ENCODE results near the gene CRACDL.

CRACDL gene

DNA sequence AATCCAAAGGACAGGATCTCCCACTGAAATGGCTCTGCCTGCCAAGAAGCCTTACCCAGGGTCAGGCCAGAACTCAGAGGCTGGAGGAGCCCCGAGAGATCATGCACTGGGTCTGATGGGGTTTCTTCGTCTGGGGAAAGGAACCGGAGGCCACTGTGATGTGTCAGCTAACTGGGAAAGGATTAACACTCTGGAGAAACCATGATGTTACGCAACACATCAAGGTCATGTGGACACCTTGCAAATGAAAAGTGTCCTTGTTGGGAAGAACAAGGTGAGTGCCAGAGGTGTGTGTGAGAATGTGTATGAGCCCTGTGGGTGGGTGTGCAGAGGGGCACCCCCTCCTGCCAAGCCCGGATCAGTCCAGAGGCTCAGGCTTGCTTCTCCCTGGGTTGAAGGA, 86.9 kb downstream of the CRACDL start:
- no peak for DNase-seq

DNA sequence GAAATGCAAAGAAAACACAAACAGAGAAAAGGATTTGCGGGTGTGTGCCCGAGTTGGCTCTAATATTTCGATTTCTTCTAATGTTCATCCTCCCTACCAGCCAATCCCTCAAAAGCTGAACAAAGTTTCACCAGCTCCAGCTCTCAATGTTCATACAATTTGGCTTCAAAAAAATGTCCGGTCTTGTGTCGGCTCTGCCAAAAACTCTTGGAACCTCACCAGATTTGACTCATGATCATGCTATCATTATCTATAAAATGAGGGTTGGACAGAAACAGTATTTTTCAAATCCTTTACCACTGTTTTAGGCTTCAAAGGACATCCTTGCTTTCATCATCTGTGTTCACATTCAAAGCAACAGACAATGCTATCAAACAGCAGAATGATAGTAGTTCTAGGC, 88.2 kb downstream of the CRACDL start:
- no peak for DNase-seq

DNA sequence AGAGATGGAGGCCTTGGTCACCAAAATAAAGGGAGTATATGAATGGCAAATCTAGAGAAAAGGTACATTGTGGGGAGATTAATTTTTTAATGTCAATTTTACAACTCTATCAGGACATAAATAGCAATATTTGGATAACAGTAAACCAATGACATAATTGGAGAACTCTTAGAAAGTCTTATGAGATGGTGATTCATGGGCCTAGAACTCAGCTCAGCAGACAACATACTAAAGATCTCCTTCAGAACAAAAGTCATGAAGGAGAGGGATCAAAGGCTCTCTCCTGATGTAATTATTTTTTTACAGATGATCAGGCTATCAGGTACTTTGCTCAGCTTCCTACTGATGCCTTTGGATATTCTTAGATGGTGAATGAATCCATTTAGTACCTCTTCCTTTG, 90.0 kb downstream of the CRACDL start:
- DNase-seq, result no peak

DNA sequence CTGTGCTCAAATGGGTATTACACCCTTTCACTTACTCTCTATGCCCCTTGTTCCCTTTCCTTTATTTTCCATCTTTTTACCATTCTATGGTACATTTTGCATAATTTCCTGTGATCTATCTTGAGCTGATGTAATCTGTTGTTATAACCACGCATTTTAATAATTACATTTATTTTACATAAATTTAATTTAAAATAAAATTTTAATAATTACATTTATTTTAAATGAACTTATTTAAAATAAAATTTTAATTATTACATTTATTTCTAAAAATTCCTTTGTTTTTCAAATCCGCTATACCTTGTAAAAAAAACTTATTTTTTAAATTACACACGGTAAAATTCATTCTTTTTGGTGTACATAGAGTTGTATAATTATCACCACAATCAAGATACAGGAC, 93.9 kb downstream of the CRACDL start:
- no peak for DNase-seq

DNA sequence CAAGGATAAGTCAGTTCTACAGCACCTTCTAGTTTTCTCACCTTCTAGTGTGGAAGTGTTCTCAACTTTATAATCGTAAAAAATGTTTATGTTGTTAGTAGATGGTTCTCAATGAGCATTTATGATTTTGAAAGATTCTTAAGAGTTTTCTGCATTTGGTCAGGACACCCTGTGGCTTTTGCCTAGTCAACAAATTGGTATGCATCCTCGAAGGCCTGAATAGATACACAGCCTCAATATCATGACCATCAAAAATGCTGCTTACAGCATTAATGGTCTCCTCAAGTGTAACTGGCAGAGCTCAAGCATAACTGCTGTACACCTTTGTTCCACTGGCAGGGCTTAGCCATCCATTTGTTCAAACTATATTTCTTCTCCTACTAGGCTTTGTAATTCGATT, 96.7 kb downstream of the CRACDL start:
- DNase-seq, result no peak

DNA sequence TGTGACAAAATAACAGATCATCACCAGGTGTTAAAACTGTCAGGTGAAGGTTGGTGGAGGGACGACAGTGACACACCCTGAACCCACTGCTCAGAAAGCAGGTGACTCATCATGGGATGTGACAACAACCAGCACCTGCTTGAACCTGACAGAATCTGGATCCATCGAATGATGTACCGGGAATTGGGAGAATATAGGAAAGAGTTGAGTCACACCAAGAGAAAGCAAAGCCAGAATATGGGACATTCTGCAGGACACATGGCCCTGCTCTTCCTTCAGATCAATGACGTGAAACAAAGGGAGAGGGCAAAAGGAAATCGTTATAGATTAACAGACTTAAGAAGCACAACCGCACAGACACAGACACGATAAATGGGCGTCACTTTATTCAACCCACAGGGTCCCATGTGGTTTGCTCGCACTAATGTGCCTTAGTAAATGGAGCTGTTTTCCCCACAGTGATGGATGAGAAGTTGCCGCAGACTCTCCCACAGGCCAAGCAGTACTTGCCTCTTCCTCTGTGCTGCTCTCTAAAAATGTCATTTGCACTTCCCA, 100.1 kb downstream of the CRACDL start:
- no peak for DNase-seq

DNA sequence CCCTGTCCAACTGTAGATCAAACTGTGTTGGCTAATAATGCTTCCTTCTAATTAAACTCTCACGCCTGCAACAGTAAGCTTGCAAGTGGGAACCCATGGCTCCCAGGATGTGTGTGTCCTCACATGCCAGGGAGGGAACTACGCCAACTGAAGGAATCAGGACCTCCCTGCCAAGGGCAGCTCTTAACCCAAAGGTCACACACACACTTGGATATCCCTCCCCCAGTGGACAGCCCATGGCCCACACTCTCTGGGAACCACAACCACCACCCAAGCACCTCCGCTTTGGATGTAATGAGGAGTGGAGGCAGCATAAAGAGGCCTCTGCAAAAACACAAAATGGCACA, 102.1 kb downstream of the CRACDL start:
- no peak for DNase-seq

DNA sequence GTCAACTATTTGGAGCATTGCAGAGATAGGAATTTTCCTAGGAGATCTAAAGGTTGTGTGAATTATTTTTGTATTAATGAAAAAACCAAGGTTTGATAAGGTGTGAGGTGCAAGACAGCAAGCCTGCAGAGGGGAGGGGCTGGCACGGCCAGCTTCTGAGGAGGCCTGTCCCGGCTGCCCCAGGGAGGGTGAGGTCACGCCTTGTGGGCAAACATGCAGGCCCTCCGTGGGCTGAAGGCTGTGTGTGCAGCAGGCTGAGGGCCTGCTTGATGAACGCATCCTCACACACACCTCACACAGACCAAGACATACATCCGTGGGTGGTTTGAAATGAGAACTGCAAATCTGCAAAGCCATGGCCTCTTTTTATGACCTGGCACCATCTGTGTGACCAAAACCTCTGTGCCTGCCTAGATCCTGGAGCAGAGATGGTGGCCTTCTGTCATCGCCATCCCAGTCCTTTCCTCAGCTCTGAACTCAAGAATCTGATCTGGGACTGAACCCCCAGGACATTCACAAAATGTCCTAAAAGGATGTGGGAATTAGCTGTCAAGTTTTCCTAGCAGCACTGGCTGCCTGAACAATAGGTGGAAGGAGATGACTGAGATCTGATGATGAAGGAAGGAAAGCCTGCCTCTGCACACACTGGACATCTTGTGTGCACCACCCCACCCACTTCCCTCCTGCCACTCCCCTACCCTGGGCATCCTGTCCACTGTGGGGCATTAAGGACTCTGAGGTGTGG, 102.7 kb downstream of the CRACDL start:
- DNase-seq, result no peak

DNA sequence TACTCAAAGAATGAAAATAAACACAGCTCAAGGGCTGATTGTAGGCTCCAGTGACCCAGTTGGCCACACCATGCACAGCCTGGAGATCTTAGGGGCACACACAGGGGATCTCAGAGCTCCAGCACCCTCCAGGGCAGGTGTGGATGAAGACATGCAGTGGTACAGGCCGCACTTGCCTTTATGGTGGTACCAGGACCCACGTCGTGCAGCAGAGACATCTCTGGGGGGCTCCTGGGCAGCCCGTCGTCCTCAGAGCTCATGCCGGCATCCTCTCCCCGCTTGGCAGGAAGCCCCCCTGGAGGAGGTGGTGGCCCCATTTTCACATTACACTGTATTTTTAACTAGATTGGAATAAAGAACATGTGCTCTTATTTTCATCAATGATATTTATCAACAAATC, 103.9 kb downstream of the CRACDL start:
- DNase-seq, result no peak

DNA sequence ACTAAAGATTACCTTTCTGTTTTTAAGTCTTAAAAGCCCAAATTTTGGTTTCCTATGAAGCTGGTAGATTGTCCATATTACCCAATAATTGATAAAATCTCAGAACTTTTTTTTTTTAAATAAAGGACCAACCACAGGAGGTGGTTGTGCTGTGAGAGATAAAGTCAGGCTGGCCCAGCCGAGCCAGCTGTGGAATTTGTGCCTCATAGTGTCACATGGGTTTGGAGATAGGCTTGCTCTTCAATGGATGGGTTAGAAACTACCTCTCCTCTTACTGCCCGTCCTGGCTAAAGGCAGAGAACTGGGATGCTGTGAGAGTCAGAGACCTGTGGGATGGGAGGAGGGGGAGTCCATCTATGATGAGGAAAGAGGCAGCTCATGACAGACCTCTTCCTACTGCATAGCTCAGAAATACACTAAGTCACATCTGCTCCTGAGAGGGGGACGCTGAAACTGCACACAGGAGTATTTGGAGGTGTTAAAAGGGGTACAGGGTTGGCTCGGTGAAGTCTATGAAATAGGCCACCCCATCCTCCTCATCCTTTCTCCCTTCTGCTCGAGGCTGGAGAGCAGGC, 105.4 kb downstream of the CRACDL start:
- DNase-seq, result no peak

DNA sequence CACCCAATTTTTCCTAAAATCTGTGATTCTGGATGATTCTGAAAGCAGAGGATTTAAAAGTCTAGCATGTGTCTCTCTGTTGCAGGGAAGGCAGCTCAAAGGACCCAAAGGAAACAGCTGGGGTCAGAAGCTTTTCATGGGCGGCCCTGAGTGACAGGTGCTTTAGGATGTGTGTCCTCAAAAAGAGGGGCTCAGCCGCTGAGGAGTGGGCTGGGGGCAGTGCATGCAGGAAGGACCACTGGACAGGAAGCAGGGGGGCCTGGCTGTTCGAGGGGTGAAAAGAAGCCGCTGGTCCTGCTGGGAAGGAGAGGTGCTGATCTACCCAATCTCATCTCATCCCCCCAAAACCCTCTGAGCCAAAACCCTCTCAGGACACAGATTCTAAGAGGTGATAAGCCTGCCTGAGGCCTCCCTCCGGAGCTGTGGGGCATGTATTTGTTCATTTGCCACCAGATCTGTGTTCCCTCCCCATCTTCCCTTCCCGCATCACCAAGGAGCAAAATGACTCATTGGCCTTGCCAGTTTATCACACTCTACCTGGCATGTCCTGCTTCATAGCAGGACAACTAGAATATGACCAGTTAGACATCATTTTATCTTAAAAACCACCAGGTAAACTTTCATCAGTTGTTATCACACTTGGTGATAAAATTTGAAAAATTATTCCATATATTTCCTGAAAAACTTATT, 106.3 kb downstream of the CRACDL start:
- DNase-seq, result no peak

DNA sequence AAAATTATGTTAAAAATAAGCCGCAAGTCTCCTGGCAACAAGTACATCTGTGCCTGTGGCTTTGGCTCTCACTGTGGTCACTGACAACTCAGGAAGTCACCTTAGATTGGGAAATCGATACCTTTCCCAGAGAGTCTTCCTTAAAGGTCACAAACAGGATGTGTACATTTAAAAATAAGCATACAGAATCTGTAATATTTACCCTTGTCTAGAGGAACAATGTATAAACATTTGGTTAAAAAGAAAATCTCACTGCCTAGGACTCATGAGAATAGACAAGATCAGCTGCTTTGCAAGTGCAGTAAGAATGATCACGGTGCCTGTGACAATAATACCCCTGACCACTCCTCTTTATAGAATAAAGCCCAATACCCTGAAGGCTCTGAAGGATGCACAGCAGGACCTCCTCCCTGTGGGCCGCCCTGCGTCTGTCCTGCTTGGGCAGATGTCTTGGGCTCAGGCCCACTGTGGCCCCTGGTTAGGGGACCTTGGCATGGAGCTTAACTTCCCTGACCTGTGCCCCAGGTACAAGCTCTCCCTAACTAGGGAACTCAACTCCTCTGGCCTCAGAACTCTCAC, 107.1 kb downstream of the CRACDL start:
- DNase-seq, result no peak

DNA sequence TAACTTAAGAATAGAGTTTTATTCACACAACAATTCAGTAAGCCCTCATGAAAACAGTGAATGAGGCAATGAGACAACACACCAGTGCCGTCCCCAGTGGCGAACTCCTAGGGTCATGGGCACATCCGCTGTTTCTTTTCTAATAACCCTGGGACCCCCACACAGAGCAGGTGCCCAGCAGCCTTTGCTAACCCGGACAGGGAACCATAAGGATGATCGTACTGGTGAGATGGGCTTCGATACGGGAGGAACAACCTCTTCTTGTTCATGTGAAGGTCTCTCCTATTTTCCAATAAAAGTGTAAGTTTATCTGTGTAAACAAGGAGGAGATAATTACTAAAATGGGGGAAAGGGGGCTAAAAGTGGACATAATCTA, 107.7 kb downstream of the CRACDL start:
- no peak for DNase-seq

DNA sequence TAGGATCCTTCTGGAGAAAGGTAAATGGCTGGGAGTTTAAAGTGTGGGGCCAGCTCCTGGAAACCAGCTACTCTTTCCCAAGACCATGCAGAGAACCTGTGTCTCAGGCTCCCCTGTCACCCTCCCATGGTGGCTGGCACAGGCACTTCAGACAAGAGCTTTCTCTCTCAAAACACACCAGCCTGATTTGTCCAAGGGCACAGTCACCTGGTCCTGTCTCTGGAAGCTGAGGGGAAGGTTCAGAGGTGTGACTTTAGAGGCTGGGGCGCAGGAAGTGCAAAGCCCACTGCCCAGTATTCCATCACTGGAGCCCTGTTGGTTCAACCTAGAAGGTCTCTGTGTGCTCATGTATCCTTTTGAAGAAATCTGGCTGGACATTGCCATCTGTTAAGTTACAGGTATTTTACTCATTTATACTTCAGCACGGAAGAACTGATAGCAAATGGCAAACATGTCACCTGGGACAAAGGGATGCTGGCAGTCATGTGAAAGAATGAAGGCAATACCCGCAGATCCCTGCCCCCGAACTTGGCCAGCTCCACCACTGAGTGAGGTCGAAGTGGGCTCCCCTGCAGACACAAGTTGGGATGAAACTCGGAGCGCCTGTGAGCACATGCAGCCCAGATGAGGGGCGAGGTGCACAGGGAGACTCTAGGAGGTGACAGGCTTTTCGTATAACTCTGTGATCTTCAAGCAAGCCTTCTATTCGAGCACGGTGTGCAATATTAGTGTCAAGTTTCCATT, 108.2 kb downstream of the CRACDL start:
- no peak for DNase-seq

DNA sequence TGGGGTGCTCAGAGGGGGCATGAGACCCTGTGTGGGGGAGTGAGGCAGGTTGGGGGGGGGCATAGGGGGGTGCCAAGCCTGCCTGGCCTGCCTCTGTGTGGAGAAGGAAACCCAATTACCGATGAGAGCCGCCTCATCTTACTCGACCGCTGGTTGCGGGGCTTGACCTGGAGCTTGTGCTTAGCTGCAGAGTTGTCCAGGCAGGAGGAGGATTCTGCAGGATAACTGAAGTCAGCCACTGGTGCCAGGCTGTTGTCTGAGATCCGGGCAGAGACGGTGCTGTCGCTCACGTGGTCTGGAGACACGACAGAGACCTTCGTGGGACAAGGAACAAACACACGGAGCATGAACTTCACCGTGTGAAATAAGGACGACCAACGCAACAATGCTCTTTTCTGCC, 109.2 kb downstream of the CRACDL start:
- no peak for DNase-seq

DNA sequence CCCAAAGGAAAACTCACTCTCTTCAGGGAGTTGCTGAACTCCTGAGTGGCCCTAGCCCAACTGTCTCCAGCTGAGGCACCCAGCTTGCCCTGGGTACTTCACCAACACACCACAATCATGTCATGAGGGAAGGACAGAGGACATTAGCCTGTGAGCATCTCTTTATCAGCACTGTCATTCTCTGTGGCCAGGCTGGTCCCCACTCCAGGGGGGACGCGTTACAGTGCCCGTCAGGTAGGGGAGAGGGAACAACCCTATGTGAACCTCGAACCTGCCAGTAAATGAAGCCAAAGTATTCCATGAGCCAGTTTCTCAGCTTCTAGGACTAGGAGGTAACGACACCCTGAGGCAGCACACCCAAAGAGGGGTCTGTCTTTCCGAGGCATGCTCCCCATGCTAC, 110.2 kb downstream of the CRACDL start:
- no peak for DNase-seq

DNA sequence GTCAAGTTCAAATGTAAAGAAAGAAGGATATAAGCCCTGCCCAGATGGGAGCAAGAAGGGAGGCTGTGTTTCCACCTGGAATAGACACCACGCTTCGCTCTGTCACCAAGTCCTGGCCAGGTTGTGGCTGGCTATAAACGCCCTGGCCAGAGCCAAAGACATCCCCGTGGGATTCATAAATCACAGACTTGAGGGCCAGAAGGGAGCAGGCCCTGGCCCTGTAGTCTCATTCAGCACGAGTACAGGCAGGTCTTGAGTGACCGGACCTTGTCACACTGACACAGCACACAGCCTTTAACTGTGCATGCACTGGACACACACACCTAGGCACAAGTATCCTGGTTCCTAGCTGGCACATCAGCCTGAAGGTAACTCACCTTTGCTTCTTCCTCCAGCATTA, 110.6 kb downstream of the CRACDL start:
- DNase-seq, result no peak

DNA sequence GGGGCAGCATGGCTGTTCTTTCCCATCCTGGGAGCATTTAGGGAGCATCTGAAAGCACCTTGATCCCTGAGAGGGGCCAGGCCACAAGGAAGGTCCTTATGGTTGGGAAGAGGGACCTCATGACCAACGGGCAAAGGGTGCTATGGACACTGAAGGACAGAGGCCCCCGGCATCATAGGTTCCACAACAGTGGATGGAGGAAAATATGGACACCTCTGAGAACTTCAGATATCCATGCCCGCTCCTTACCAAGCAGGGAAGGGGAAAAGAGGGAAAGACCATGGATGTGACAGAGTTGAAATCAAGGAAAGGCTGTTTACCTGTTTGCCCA, 111.0 kb downstream of the CRACDL start:
- DNase-seq, result no peak

DNA sequence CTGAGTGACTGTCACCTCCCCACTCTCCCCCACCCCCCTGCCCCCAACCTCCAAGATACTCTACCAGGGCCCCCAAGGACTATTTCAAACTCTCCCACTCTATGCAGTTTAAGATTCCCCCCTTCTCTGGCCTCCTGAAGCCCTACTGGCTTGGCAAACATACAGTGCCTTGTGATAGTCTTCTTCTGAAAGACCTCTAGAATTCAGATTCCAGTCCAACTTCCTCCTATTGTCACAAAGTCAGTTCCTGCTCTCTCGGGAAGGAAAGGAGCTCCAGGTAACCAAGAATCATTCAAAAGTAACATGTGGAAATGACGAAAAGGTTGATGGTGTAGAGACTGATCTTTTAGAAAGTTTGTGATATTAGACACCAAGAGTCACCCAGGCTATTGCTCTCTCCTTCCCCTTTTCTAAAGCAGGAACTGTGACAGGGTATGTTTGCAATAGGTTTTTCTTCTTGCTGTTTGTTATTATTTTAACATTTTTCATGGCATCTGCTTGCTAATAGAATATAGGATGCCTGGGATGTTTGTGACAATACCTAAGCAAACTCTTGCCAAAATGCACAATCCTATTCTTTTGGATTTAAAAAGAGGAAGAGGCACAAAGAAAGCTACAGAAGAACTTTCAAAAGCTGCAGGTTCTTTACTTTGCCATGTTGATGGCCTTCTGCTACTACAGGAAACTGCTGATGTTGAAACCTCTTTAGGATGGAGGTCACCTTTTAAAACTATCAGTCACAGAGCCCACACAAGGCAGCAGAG, 111.6 kb downstream of the CRACDL start:
- DNase-seq, result no peak

DNA sequence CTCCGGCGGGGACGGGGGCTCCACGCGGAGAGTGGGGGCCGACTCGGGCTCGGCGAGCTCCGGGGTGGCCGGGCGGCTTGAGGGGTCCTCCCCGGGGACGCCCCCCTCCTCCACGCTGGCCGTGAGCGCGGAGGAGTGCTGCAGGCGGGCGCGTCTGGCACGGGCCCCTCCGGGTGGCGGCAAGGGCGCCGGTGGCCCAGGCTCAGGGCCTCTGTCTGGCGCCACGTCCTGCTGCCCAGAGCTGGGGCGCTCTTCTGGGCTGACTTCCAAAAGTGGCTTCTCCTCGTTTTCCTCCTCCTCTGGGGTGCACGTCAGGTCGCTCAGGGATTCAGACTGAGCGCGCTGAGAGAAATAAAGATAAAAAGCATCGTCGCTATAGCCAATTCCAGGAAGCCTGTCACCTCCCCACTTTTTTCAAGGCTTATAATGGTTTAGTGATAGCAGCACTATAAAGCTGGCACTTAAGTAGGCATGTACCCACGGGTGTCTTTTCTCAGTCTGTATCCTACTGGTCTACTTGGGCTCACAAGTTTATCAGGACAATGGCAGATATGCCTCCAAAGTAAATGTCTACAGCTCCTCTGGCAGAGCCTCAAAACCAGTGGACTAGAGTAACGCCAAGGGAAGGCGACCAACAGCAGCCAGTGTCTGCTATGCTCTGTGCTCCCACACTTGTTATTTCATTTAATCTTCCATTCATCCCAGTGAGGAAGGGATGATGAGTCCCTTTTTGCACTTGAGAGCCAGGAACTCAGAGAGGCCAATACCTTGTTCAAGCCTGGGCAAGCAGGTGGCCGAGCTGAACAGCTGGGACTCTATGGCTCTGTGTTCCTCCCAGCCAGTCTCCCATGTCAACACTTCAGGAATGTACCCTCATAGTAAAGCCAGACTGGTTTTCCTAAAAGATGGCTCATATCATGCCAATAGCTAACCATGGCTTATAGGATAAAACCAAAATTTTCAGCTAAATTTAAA, 112.5 kb downstream of the CRACDL start:
- no peak for DNase-seq
